H9 (cell line): Measurements from ENCODE around the gene TBC1D8. TPM values are rescaled to one million over a fixed set of nuclear protein-coding genes. Genes with fewer than 3 reads are reported as not detected.

Experiments
- DNase-seq: peaks from one replicate; pipeline ENCODE4 v3.0.0-alpha.2; 2017
- H2AFZ ChIP-seq: one replicate; pipeline ENCODE4 v1.6.1; 2013; ENCODE audit warnings: mild to moderate bottlenecking, low read length, control low read depth, moderate library complexity
- H2AK5ac ChIP-seq: 2 replicates; pipeline ENCODE4 v1.6.1; 2013; ENCODE audit warnings: low read length, control low read depth, mixed read lengths; ENCODE audit not compliant: insufficient read length
- H2BK120ac ChIP-seq: one replicate; pipeline ENCODE4 v1.6.1; 2013; ENCODE audit warnings: low read depth, mild to moderate bottlenecking, low read length, control low read depth, inconsistent platforms; ENCODE audit not compliant: poor library complexity, severe bottlenecking
- H2BK12ac ChIP-seq: 2 replicates; pipeline ENCODE4 v1.6.1; 2013; ENCODE audit warnings: low read length, control low read depth, mixed read lengths, low read depth; ENCODE audit not compliant: insufficient read length
- H2BK15ac ChIP-seq: 2 replicates; pipeline ENCODE4 v1.6.1; 2013; ENCODE audit warnings: low read depth, low read length, control low read depth
- H2BK20ac ChIP-seq: one replicate; pipeline ENCODE4 v1.6.1; 2013; ENCODE audit warnings: low read depth, mild to moderate bottlenecking, low read length, control low read depth, inconsistent platforms; ENCODE audit not compliant: poor library complexity, severe bottlenecking
- H2BK5ac ChIP-seq: 2 replicates; pipeline ENCODE4 v1.6.1; 2013; ENCODE audit warnings: low read length, control low read depth, mixed read lengths; ENCODE audit not compliant: insufficient read length
- H3K14ac ChIP-seq: 2 replicates; pipeline ENCODE4 v1.6.1; 2013; ENCODE audit warnings: low read length, control low read depth; ENCODE audit not compliant: insufficient read depth
- H3K18ac ChIP-seq: 2 replicates; pipeline ENCODE4 v1.6.1; 2013; ENCODE audit warnings: low read depth, mild to moderate bottlenecking, mixed read lengths, low read length, control low read depth; ENCODE audit not compliant: insufficient read length
- H3K23ac ChIP-seq: 2 replicates; pipeline ENCODE4 v1.6.1; 2013; ENCODE audit warnings: low read length, control low read depth, mixed read lengths, low read depth; ENCODE audit not compliant: insufficient read length
- H3K23me2 ChIP-seq: 2 replicates; pipeline ENCODE4 v1.6.1; 2013; ENCODE audit warnings: low read depth, mild to moderate bottlenecking, mixed read lengths, low read length, control low read depth; ENCODE audit not compliant: insufficient read length, poor library complexity, severe bottlenecking
- H3K27ac ChIP-seq: 2 replicates; pipeline ENCODE4 v1.5.1; 2013; ENCODE audit warnings: low read length, control low read depth, mixed read lengths, low read depth; ENCODE audit not compliant: insufficient read length
- H3K27me3 ChIP-seq: 2 replicates; pipeline ENCODE4 v1.6.1; 2013; ENCODE audit warnings: low read length, control low read depth, inconsistent platforms; ENCODE audit not compliant: insufficient read depth
- H3K4ac ChIP-seq: 2 replicates; pipeline ENCODE4 v1.6.1; 2013; ENCODE audit warnings: low read depth, mild to moderate bottlenecking, control low read depth, inconsistent platforms, low read length, moderate library complexity
- H3K4me1 ChIP-seq: 2 replicates; pipeline ENCODE4 v1.6.1; 2013; ENCODE audit warnings: low read length, control low read depth, inconsistent platforms; ENCODE audit not compliant: insufficient read depth
- H3K4me2 ChIP-seq: 2 replicates; pipeline ENCODE4 v1.6.1; 2013; ENCODE audit warnings: low read length, control low read depth, mixed read lengths; ENCODE audit not compliant: insufficient read length, insufficient read depth
- H3K56ac ChIP-seq: 2 replicates; pipeline ENCODE4 v1.6.1; 2013; ENCODE audit warnings: low read depth, mild to moderate bottlenecking, mixed read lengths, low read length, control low read depth; ENCODE audit not compliant: insufficient read length
- H3K79me1 ChIP-seq: 2 replicates; pipeline ENCODE4 v1.6.1; 2013; ENCODE audit warnings: low read depth, mild to moderate bottlenecking, moderate library complexity, low read length, control low read depth, inconsistent platforms; ENCODE audit not compliant: insufficient read depth, poor library complexity, severe bottlenecking
- H3K79me2 ChIP-seq: 2 replicates; pipeline ENCODE4 v1.6.1; 2013; ENCODE audit warnings: low read length, control low read depth, inconsistent platforms; ENCODE audit not compliant: insufficient read depth
- H3K9ac ChIP-seq: 2 replicates; pipeline ENCODE4 v1.6.1; 2013; ENCODE audit warnings: low read length, control low read depth, mixed read lengths; ENCODE audit not compliant: insufficient read length; ENCODE audit errors: extremely low read depth
- H3K9me3 ChIP-seq: one replicate; pipeline ENCODE4 v1.6.1; 2013; ENCODE audit warnings: low read depth, low read length, inconsistent platforms; ENCODE audit not compliant: control insufficient read depth
- H3T11ph ChIP-seq: one replicate; pipeline ENCODE4 v1.6.1; 2013; ENCODE audit warnings: mild to moderate bottlenecking, low read length, control low read depth, inconsistent platforms
- H4K20me1 ChIP-seq: one replicate; pipeline ENCODE4 v1.6.1; 2013; ENCODE audit not compliant: control insufficient read depth, insufficient read length, insufficient read depth
- H4K5ac ChIP-seq: 2 replicates; pipeline ENCODE4 v1.6.1; 2013; ENCODE audit warnings: low read depth, mild to moderate bottlenecking, mixed read lengths, low read length, control low read depth; ENCODE audit not compliant: insufficient read length
- H4K8ac ChIP-seq: replicated peaks from 2 replicates; pipeline ENCODE4 v1.6.1; 2013; ENCODE audit warnings: low read length, control low read depth, mixed read lengths, low read depth; ENCODE audit not compliant: insufficient read length
- H4K91ac ChIP-seq: 2 replicates; pipeline ENCODE4 v1.6.1; 2013; ENCODE audit warnings: low read depth, mild to moderate bottlenecking, moderate library complexity, mixed read lengths, low read length, control low read depth; ENCODE audit not compliant: insufficient read length
- H3K27ac Mint-ChIP-seq, 3 experiments: 2 replicates in 2 of 3; 3 replicates in 1 of 3; pipeline ENCODE4 v1.8.0; 2020 to 2021; ENCODE audit warnings: mixed read lengths in 3 of 3, mild to moderate bottlenecking in 1 of 3, moderate library complexity in 1 of 3
- H3K27me3 Mint-ChIP-seq: 2 replicates; pipeline ENCODE4 v1.8.0; 2021; ENCODE audit warnings: low read depth, mild to moderate bottlenecking, moderate library complexity, mixed read lengths
- H3K36me3 Mint-ChIP-seq, 3 experiments: 2 replicates in 2 of 3; 3 replicates in 1 of 3; pipeline ENCODE4 v1.8.0; 2020 to 2021; ENCODE audit warnings: low read depth in 3 of 3, mixed read lengths in 3 of 3; ENCODE audit not compliant: insufficient read depth in 1 of 3
- H3K4me1 Mint-ChIP-seq, 2 experiments: 2 replicates each; pipeline ENCODE4 v1.8.0; 2020; ENCODE audit warnings: mixed read lengths in 2 of 2
- H3K4me3 Mint-ChIP-seq, 2 experiments: 2 replicates in 1 of 2; 3 replicates in 1 of 2; pipeline ENCODE4 v1.8.0; 2020 to 2021; ENCODE audit warnings: mild to moderate bottlenecking in 2 of 2, mixed read lengths in 2 of 2, moderate library complexity in 1 of 2
- H3K9me3 Mint-ChIP-seq, 2 experiments: 2 replicates in 1 of 2; 3 replicates in 1 of 2; pipeline ENCODE4 v1.8.0; 2020; ENCODE audit warnings: mild to moderate bottlenecking in 2 of 2, mixed read lengths in 2 of 2, moderate library complexity in 1 of 2
- CTCF ChIP-seq: fragments of 200-600 bp; sonication (generic); conservative IDR thresholded peaks from 3 replicates; pipeline ENCODE4 v1.8.0; 2021; ENCODE audit warnings: antibody characterized with exemption, mild to moderate bottlenecking
- total RNA-seq: library from RNA; stranded (reverse); gene quantifications from 2 replicates; pipeline ENCODE4 v1.2.1, GENCODE V29; 2021

The TBC1D8 gene
- total RNA-seq, 1 experiment from 2014 or later = 16.6 TPM

- Histone ChIP-seq H3K27ac (no peak overlapping the region), H3K9ac (no peak overlapping the region), H2BK5ac (no peak overlapping the region), H4K20me1 (no peaks in the 10 kb centered on the region), H4K91ac (no peak overlapping the region), H3K79me1 (peaks cover 2% of the 10 kb centered on the region), H4K8ac (no peak overlapping the region), H3K23me2 (no peaks in the 10 kb centered on the region), H3K4ac (no peak overlapping the region), H3K4me2 (no peak overlapping the region), H3T11ph (no peak overlapping the region), H3K4me1 (no peaks in the 10 kb centered on the region; the same call in 1 of the 2 replicates), H3K18ac (no peak overlapping the region), H3K23ac (no peak overlapping the region), H2AK5ac (no peak overlapping the region), H3K27me3 (no peaks in the 10 kb centered on the region), H2BK15ac (no peak overlapping the region), H2AFZ (no peak overlapping the region), H3K9me3 (no peaks in the 10 kb centered on the region), H4K5ac (no peak overlapping the region), H3K79me2 (0 out of 2 replicates have a peak, but pooled peaks cover 1% of the 10 kb centered on the region), H2BK20ac (no peak overlapping the region), H2BK12ac (no peak overlapping the region), H2BK120ac (no peak overlapping the region), H3K56ac (no peak overlapping the region), H3K14ac (no peak overlapping the region)
- Mint-ChIP-seq H3K4me3 (no peak overlapping the region), H3K27me3 (no peaks in the 10 kb centered on the region), H3K36me3 (peaks cover 0 to 13% (median 3%) of the 10 kb centered on the region in 3 experiments; a peak in 3 of 7 replicates), H3K4me1 (peaks cover 3% of the 10 kb centered on the region in 2 experiments; a peak in 3 of 4 replicates), H3K9me3 (no peaks in the 10 kb centered on the region), H3K27ac (no peak overlapping the region)
- DNase-seq = no peak
- TF ChIP-seq CTCF = no peak
Observed at GRCh38 chr2:101087638-101088037, 63.5 kb downstream of the TBC1D8 start.
